OCI-M1 (cell line): Measurements from ENCODE around the gene PXDN.

ENCODE experiments used
- DNase-seq: peaks from one replicate; lab custom pipeline; 2025; lab: John Stamatoyannopoulos, UW

Gene PXDN

DNA sequence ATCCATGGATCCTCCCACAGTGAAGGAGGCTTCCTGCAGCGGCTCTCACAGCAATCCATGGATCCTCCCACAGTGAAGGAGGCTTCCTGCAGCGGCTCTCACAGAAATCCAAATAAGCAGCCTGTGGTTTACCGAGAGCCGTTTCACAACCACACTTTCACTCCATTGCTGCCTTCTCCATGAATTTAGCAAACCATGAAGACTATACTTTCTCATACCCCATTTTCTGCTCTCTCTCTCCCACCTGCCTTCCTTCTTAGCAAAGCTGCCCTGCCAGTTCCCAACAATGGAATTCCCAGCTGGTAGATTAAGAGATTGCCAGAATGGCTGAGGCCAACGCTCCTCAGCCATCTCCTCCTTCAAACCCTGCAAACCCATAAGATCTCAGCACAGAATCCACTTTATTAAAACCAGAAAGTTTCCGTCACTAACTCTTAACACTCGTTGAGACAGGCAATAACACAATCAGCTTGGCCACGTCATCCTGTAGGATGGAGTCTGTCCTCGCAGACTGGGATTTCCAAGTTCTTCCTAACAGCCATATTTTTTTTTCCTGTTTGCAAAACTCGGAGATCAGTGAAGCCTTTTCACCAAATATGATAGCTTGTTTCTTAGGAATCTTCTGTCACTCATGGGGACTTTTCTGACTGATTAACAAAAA is 162.2 kb downstream of the PXDN start:
- no peak for DNase-seq
